HCT116 (cell line): ENCODE results near the gene ADAMTS14. TPM values are rescaled to one million over a fixed set of nuclear protein-coding genes. Genes with fewer than 3 reads are reported as not detected.

Source experiments
- ATAC-seq: fragments of 200-7000 bp; cut with Tn5 transposase; 2 replicates; pipeline ENCODE4 v1.9.1; 2020; ENCODE audit warnings: mild to moderate bottlenecking, moderate library complexity
- BruUV-seq: library from RNA; stranded (reverse); fragments of 400-500 nt; replicated peaks from 2 replicates; lab custom pipeline; 2021; lab: Mats Ljungman, UMichigan
- CTCF ChIA-PET: fragments of 300-600 bp; sonication (Branson Sonifier 250); formaldehyde crosslinking; loops from one replicate; lab custom pipeline; 2021; ENCODE audit warnings: antibody characterized with exemption; lab: Charles Lee
- POLR2A ChIA-PET: fragments of 300-600, 350-600 bp; sonication (Branson Sonifier 250); formaldehyde crosslinking; loops from one replicate; lab custom pipeline; 2021; ENCODE audit warnings: antibody characterized with exemption; lab: Charles Lee
- RAD21 ChIA-PET, 2 experiments: fragments of 300-600 bp; sonication (Branson Sonifier 250); formaldehyde crosslinking; loops; one replicate each; lab custom pipeline; 2023; ENCODE audit warnings: low total read pairs in 2 of 2; ENCODE audit not compliant: uncharacterized antibody in 2 of 2, unreplicated experiment in 2 of 2, low non-redundant PET in 1 of 2; lab: Charles Lee
- DNase-seq: peaks from one replicate; pipeline ENCODE4 v3.0.0-alpha.2; 2010; ENCODE audit warnings: low read depth, low spot score
- H2AFZ ChIP-seq: fragments of 200-600 bp; shearing (Covaris generic), sonication (generic); 2 replicates; pipeline ENCODE4 v1.6.1; 2017; ENCODE audit warnings: low read depth, mixed run types, mixed read lengths, antibody characterized with exemption, low read length; ENCODE audit not compliant: poor library complexity, severe bottlenecking
- H3K27ac ChIP-seq: 2 replicates; pipeline ENCODE4 v1.5.1; 2012; ENCODE audit warnings: low read depth, low read length
- H3K27me3 ChIP-seq: fragments of 200-600 bp; sonication (generic); 2 replicates; pipeline ENCODE4 v1.6.1; 2016; ENCODE audit warnings: mixed run types, low read length, mixed read lengths; ENCODE audit not compliant: insufficient read depth
- H3K36me3 ChIP-seq, 2 experiments: fragments of 200-500 bp in 1 of 2; fragments of 200-600 bp in 1 of 2; sonication (Bioruptor generic) in 1 of 2; sonication (generic) in 1 of 2; 2 replicates each; pipeline versions ENCODE4 v1.5.1 to v1.6.1; 2014 to 2016; ENCODE audit warnings: low read length in 2 of 2, inconsistent platforms in 1 of 2, mixed read lengths in 1 of 2, mixed run types in 1 of 2; ENCODE audit not compliant: insufficient read depth in 2 of 2, control insufficient read depth in 1 of 2
- H3K4me1 ChIP-seq, 2 experiments: fragments of 200-600 bp in 1 of 2; sonication (generic) in 1 of 2; 2 replicates each; pipeline versions ENCODE4 v1.5.1 to v1.6.1; 2012 to 2017; ENCODE audit warnings: low read length in 2 of 2, inconsistent platforms in 1 of 2, mild to moderate bottlenecking in 1 of 2, mixed read lengths in 1 of 2, mixed run types in 1 of 2, moderate library complexity in 1 of 2; ENCODE audit not compliant: insufficient read depth in 2 of 2, control insufficient read depth in 1 of 2
- H3K4me2 ChIP-seq: fragments of 200-600 bp; sonication (generic); 2 replicates; pipeline ENCODE4 v1.6.1; 2017; ENCODE audit warnings: mixed run types, low read length, mixed read lengths
- H3K4me3 ChIP-seq, 2 experiments: fragments of 200-600 bp in 1 of 2; sonication (generic) in 1 of 2; replicated peaks in 1 of 2; 2 replicates each; pipeline ENCODE4 v1.5.1; 2011 to 2016; ENCODE audit warnings: low read length in 2 of 2, control low read depth in 1 of 2, low read depth in 1 of 2, mild to moderate bottlenecking in 1 of 2, mixed read lengths in 1 of 2, mixed run types in 1 of 2
- H3K79me2 ChIP-seq: fragments of 200-600 bp; sonication (generic); 2 replicates; pipeline ENCODE4 v1.6.1; 2017; ENCODE audit warnings: mild to moderate bottlenecking, mixed run types, low read length, moderate library complexity, mixed read lengths; ENCODE audit not compliant: insufficient read depth
- H3K9ac ChIP-seq: fragments of 200-600 bp; sonication (generic); 2 replicates; pipeline ENCODE4 v1.6.1; 2016; ENCODE audit warnings: low read length, mixed read lengths
- H3K9me2 ChIP-seq: fragments of 200-600 bp; sonication (generic), shearing (Covaris generic); 2 replicates; pipeline ENCODE4 v1.6.1; 2017; ENCODE audit warnings: mixed run types, mild to moderate bottlenecking, moderate library complexity; ENCODE audit not compliant: insufficient read depth
- H3K9me3 ChIP-seq, 2 experiments: fragments of 200-500 bp in 1 of 2; fragments of 200-600 bp in 1 of 2; sonication (Bioruptor generic) in 1 of 2; sonication (generic) in 1 of 2; 2 replicates each; pipeline ENCODE4 v1.6.1; 2014 to 2017; ENCODE audit warnings: low read length in 2 of 2, mixed read lengths in 2 of 2, inconsistent platforms in 1 of 2, low read depth in 1 of 2, mild to moderate bottlenecking in 1 of 2, mixed run types in 1 of 2, moderate library complexity in 1 of 2; ENCODE audit not compliant: control insufficient read depth in 1 of 2, insufficient read depth in 1 of 2
- H4K20me1 ChIP-seq: fragments of 200-600 bp; sonication (generic), shearing (Covaris generic); 2 replicates; pipeline ENCODE4 v1.6.1; 2017; ENCODE audit warnings: mixed run types, mild to moderate bottlenecking, moderate library complexity; ENCODE audit not compliant: insufficient read depth
- CEBPB ChIP-seq: IDR thresholded peaks from 2 replicates; pipeline ENCODE4 v1.6.1; 2012; ENCODE audit warnings: low read depth
- EGR1 ChIP-seq: IDR thresholded peaks from 2 replicates; pipeline ENCODE4 v1.6.1; 2012; ENCODE audit warnings: low read depth
- ELF1 ChIP-seq: IDR thresholded peaks from 2 replicates; pipeline ENCODE4 v1.6.1; 2012; ENCODE audit warnings: low read depth, borderline replicate concordance
- EZH2 ChIP-seq: fragments of 200-600 bp; sonication (generic); IDR thresholded peaks from 2 replicates; pipeline ENCODE4 v1.6.1; 2017; ENCODE audit warnings: antibody characterized with exemption, mixed run types
- JUND ChIP-seq: IDR thresholded peaks from 2 replicates; pipeline ENCODE4 v1.6.1; 2012
- POLR2A ChIP-seq: IDR thresholded peaks from 2 replicates; pipeline ENCODE4 v1.7.0; 2011; ENCODE audit warnings: borderline replicate concordance; ENCODE audit not compliant: insufficient read depth, insufficient read length; ENCODE audit errors: extremely low read depth
- POLR2AphosphoS5 ChIP-seq: IDR thresholded peaks from 2 replicates; pipeline ENCODE4 v1.6.1; 2011; ENCODE audit warnings: mild to moderate bottlenecking, low read depth, low read length, moderate library complexity
- RAD21 ChIP-seq: IDR thresholded peaks from 2 replicates; pipeline ENCODE4 v1.6.1; 2012; ENCODE audit warnings: low read depth, mild to moderate bottlenecking
- SIN3A ChIP-seq: IDR thresholded peaks from 2 replicates; pipeline ENCODE4 v1.6.1; 2012; ENCODE audit warnings: low read depth
- SP1 ChIP-seq: IDR thresholded peaks from 2 replicates; pipeline ENCODE4 v1.6.1; 2012; ENCODE audit warnings: low read depth
- TCF7L2 ChIP-seq: IDR thresholded peaks from 2 replicates; pipeline ENCODE4 v1.7.0; 2011; ENCODE audit warnings: borderline replicate concordance, inconsistent platforms; ENCODE audit not compliant: insufficient read depth, insufficient read length; ENCODE audit errors: extremely low read depth
- YY1 ChIP-seq: IDR thresholded peaks from 2 replicates; pipeline ENCODE4 v1.6.1; 2011; ENCODE audit warnings: low read length, low read depth, moderate library complexity, mild to moderate bottlenecking; ENCODE audit not compliant: insufficient replicate concordance; ENCODE audit errors: extremely low read depth
- ZBTB33 ChIP-seq: IDR thresholded peaks from 2 replicates; pipeline ENCODE4 v1.6.1; 2011; ENCODE audit warnings: mild to moderate bottlenecking, low read length, moderate library complexity; ENCODE audit not compliant: insufficient replicate concordance; ENCODE audit errors: extremely low read depth
- ZFX ChIP-seq: fragments of 450-650 bp; IDR thresholded peaks from 2 replicates; pipeline ENCODE4 v1.6.1; 2017
- intact Hi-C: fragments of 100-400 bp; cut with micrococcal nuclease; formaldehyde crosslinking; loops from 2 replicates; pipeline ENCODE4 v1.10.0; 2022
- total RNA-seq: library from RNA; stranded (reverse); gene quantifications from one replicate; pipeline ENCODE4 v1.2.1, GENCODE V29; 2021; ENCODE audit not compliant: unreplicated experiment
- TF ChIP-seq, protein P1 (sequence below): IDR thresholded peaks from 2 replicates; pipeline ENCODE4 v1.6.1; 2012; ENCODE audit warnings: low read depth
- TF ChIP-seq, protein P2 (sequence below), 3 experiments: fragments of 200-600 bp in 1 of 3; sonication (generic) in 1 of 3; IDR thresholded peaks in 2 of 3; conservative IDR thresholded peaks in 1 of 3; 2 replicates each; pipeline ENCODE4 v1.5.1; 2012 to 2017; ENCODE audit warnings: low read depth in 2 of 3, low read length in 2 of 3, antibody characterized with exemption in 1 of 3, borderline replicate concordance in 1 of 3, control low read depth in 1 of 3, mild to moderate bottlenecking in 1 of 3, mixed read lengths in 1 of 3, mixed run types in 1 of 3, moderate library complexity in 1 of 3; ENCODE audit not compliant: insufficient read depth in 1 of 3
- TF ChIP-seq, protein P3 (sequence below): IDR thresholded peaks from 2 replicates; pipeline ENCODE4 v1.6.1; 2012

Gene ADAMTS14
- total RNA-seq, 1 experiment from 2014 or later = 13.2 TPM

DNA sequence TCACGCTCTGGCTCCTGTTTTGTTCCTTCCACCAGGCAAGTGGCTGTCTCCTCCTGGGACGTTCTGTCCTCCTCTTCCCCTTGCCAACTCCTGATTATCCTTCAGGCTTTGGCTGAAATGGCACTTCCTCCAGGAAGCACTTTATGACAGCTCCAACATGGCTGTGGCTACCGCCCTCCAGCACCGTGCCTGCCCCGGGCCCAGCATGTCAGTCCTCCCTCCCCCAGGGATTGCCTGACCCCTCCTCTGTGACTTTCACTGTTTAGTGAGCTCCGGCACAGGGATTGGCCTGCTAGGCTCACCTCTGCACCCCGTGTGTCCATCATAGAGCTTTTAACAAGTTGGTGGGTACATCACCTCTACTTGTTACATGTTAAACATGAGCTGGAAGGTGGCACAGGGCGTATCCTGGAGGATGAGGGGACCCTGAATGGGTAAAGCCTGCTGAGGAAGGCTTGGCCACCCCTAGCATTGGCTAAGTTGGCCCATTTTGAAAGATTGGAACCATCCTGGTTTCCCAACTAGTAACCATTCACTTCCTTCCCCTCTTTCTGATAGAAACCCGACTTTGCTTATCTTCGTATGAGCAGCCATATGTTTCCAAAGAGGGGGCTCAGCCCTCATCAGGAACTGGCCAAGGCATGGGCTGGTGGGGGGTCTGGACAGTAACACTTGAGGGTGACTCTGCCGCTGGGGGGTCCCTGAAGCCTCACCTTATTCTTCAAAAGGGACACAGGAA, 10.5 kb upstream of the ADAMTS14 start:
- peaks cover 0 to 16% of the 10 kb centered on the region in 2 experiments; a peak in 3 of 4 replicates for H3K9me3 ChIP-seq
- no peak for DNase-seq
- H3K9me2 ChIP-seq = no peaks in the 10 kb centered on the region
- no peaks in the 10 kb centered on the region for H3K27me3 ChIP-seq
- BruUV-seq = no TSS peak
- ChIA-PET POLR2A (no interaction called here), CTCF (no interaction called here), RAD21 (no interaction called here)
- H3K9ac ChIP-seq = no peak overlapping the region
- no peak for TF ChIP-seq EGR1
- TF ChIP-seq JUND = no peak
- no peak for TF ChIP-seq EZH2
- no peak for TF ChIP-seq ZBTB33
- no peak for TF ChIP-seq CEBPB
- TF ChIP-seq ELF1 = no peak
- TF ChIP-seq YY1 = no peak
- TF ChIP-seq, protein P1, sequence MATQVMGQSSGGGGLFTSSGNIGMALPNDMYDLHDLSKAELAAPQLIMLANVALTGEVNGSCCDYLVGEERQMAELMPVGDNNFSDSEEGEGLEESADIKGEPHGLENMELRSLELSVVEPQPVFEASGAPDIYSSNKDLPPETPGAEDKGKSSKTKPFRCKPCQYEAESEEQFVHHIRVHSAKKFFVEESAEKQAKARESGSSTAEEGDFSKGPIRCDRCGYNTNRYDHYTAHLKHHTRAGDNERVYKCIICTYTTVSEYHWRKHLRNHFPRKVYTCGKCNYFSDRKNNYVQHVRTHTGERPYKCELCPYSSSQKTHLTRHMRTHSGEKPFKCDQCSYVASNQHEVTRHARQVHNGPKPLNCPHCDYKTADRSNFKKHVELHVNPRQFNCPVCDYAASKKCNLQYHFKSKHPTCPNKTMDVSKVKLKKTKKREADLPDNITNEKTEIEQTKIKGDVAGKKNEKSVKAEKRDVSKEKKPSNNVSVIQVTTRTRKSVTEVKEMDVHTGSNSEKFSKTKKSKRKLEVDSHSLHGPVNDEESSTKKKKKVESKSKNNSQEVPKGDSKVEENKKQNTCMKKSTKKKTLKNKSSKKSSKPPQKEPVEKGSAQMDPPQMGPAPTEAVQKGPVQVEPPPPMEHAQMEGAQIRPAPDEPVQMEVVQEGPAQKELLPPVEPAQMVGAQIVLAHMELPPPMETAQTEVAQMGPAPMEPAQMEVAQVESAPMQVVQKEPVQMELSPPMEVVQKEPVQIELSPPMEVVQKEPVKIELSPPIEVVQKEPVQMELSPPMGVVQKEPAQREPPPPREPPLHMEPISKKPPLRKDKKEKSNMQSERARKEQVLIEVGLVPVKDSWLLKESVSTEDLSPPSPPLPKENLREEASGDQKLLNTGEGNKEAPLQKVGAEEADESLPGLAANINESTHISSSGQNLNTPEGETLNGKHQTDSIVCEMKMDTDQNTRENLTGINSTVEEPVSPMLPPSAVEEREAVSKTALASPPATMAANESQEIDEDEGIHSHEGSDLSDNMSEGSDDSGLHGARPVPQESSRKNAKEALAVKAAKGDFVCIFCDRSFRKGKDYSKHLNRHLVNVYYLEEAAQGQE = no peak
- TF ChIP-seq POLR2A = no peak
- TF ChIP-seq SIN3A = no peak
- TF ChIP-seq POLR2AphosphoS5 = no peak
- TF ChIP-seq, protein P2, sequence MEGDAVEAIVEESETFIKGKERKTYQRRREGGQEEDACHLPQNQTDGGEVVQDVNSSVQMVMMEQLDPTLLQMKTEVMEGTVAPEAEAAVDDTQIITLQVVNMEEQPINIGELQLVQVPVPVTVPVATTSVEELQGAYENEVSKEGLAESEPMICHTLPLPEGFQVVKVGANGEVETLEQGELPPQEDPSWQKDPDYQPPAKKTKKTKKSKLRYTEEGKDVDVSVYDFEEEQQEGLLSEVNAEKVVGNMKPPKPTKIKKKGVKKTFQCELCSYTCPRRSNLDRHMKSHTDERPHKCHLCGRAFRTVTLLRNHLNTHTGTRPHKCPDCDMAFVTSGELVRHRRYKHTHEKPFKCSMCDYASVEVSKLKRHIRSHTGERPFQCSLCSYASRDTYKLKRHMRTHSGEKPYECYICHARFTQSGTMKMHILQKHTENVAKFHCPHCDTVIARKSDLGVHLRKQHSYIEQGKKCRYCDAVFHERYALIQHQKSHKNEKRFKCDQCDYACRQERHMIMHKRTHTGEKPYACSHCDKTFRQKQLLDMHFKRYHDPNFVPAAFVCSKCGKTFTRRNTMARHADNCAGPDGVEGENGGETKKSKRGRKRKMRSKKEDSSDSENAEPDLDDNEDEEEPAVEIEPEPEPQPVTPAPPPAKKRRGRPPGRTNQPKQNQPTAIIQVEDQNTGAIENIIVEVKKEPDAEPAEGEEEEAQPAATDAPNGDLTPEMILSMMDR (IDR thresholded peaks at IDR 0.05 in 2 of 3, conservative IDR thresholded peaks at IDR 0.05 in 1 of 3; ENCODE audit: borderline replicate concordance in 1 of 3, insufficient read depth in 1 of 3, low read depth in 2 of 3, low read length in 2 of 3) = no peak
- no peak for TF ChIP-seq TCF7L2
- TF ChIP-seq SP1 = no peak
- no peak for TF ChIP-seq ZFX
- TF ChIP-seq, protein P3, sequence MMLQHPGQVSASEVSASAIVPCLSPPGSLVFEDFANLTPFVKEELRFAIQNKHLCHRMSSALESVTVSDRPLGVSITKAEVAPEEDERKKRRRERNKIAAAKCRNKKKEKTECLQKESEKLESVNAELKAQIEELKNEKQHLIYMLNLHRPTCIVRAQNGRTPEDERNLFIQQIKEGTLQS = no peak
- TF ChIP-seq RAD21 = no peak
- intact Hi-C loops = no loop called here
- H3K27ac ChIP-seq = no peak overlapping the region
- no peaks in the 10 kb centered on the region for H3K36me3 ChIP-seq
- H3K4me1 ChIP-seq = peaks cover 8 to 32% of the 10 kb centered on the region in 2 experiments
- ATAC-seq = no peak
- H3K79me2 ChIP-seq = no peaks in the 10 kb centered on the region
- H4K20me1 ChIP-seq = no peaks in the 10 kb centered on the region
- H2AFZ ChIP-seq = no peak overlapping the region
- H3K4me2 ChIP-seq = no peak overlapping the region
- no peak overlapping the region for H3K4me3 ChIP-seq
